Measurements from ENCODE around the gene CCDC137. TPM values are rescaled to one million over a fixed set of nuclear protein-coding genes. Genes with fewer than 3 reads are reported as not detected.
A peak's percentile ranks its signal among the peaks of the same experiment; 100 is the strongest.

The CCDC137 gene
- total and polyA plus RNA-seq, 2 experiments from 2014 or later: 11.7 to 22.8 TPM

GRCh38 chr17:81713556-81714411, 47.2 kb downstream of the CCDC137 start:
- H4K20me1 ChIP-seq (ENCODE audit: insufficient read depth): no peaks in the 10 kb centered on the region
- H3K9ac ChIP-seq: peak overlapping the region; percentile 63; the same call in 1 of the 2 replicates
- H3K27me3 ChIP-seq (replicated peaks; ENCODE audit: insufficient read depth): no peaks in the 10 kb centered on the region
- WGBS, 2 experiments (ENCODE audit: low coverage in 1 of 2, low lambda C conversion rate in 2 of 2, missing lambda C conversion rate in 2 of 2): 84 to 85% methylated on average over 29 to 36 of the region's 36 CpGs
- DNase-seq: no peak
- TF ChIP-seq EZH2 (IDR thresholded peaks at IDR 0.05; ENCODE audit: insufficient read depth, poor library complexity, severe bottlenecking): no peak
- no peak for TF ChIP-seq EZH2phosphoT487 (IDR thresholded peaks at IDR 0.05; ENCODE audit: insufficient read depth, low read depth)
- H3K4me3 ChIP-seq: no peak overlapping the region
- in situ Hi-C loops (cut with MboI): no loop called here
- H3K4me2 ChIP-seq (ENCODE audit: unreplicated experiment): no peak overlapping the region
- no peaks in the 10 kb centered on the region for H3K9me3 ChIP-seq (ENCODE audit: low read depth)
- H3K9me2 ChIP-seq (ENCODE audit: insufficient read depth): no peaks in the 10 kb centered on the region
- H3K36me3 ChIP-seq (ENCODE audit: low read depth): no peaks in the 10 kb centered on the region
- H3F3A ChIP-seq (ENCODE audit: insufficient read depth): no peaks in the 10 kb centered on the region
- H3K79me2 ChIP-seq (ENCODE audit: insufficient read depth): no peaks in the 10 kb centered on the region
- H3K27ac ChIP-seq: no peak overlapping the region
- H2AFZ ChIP-seq: no peak overlapping the region
- peaks cover 16% of the 10 kb centered on the region for H3K4me1 ChIP-seq (ENCODE audit: insufficient read depth)

- in situ Hi-C loops (cut with MboI): no loop called here
- Histone ChIP-seq H3K27me3 (replicated peaks; ENCODE audit: insufficient read depth) (no peaks in the 10 kb centered on the region), H3K9me2 (ENCODE audit: insufficient read depth) (no peaks in the 10 kb centered on the region), H3K79me2 (ENCODE audit: insufficient read depth) (no peaks in the 10 kb centered on the region), H3K9ac (no peak overlapping the region), H2AFZ (no peak overlapping the region), H3K27ac (no peak overlapping the region), H3K4me1 (ENCODE audit: insufficient read depth) (peaks cover 16% of the 10 kb centered on the region), H3K9me3 (ENCODE audit: low read depth) (no peaks in the 10 kb centered on the region), H3K36me3 (ENCODE audit: low read depth) (no peaks in the 10 kb centered on the region), H3F3A (ENCODE audit: insufficient read depth) (no peaks in the 10 kb centered on the region), H4K20me1 (ENCODE audit: insufficient read depth) (no peaks in the 10 kb centered on the region), H3K4me2 (ENCODE audit: unreplicated experiment) (no peak overlapping the region), H3K4me3 (no peak overlapping the region)
- no peak for TF ChIP-seq EZH2 (IDR thresholded peaks at IDR 0.05; ENCODE audit: insufficient read depth, poor library complexity, severe bottlenecking)
- no peak for TF ChIP-seq EZH2phosphoT487 (IDR thresholded peaks at IDR 0.05; ENCODE audit: insufficient read depth, low read depth)
- 95 to 96% methylated on average over 37 to 39 of the region's 39 CpGs for WGBS, 2 experiments (ENCODE audit: low coverage in 1 of 2, low lambda C conversion rate in 2 of 2, missing lambda C conversion rate in 2 of 2)
- DNase-seq: no peak
Measured at GRCh38 chr17:81714412-81715106, 48.0 kb downstream of the CCDC137 start.

- no peak for DNase-seq
- Histone ChIP-seq H3K4me3 (no peak overlapping the region), H4K20me1 (ENCODE audit: insufficient read depth) (no peaks in the 10 kb centered on the region), H3K27me3 (replicated peaks; ENCODE audit: insufficient read depth) (no peaks in the 10 kb centered on the region), H3K36me3 (ENCODE audit: low read depth) (no peaks in the 10 kb centered on the region), H3F3A (ENCODE audit: insufficient read depth) (no peaks in the 10 kb centered on the region), H3K9me2 (ENCODE audit: insufficient read depth) (no peaks in the 10 kb centered on the region), H3K9me3 (ENCODE audit: low read depth) (no peaks in the 10 kb centered on the region), H3K4me1 (ENCODE audit: insufficient read depth) (peaks cover 16% of the 10 kb centered on the region), H2AFZ (no peak overlapping the region), H3K27ac (no peak overlapping the region), H3K4me2 (ENCODE audit: unreplicated experiment) (no peak overlapping the region), H3K9ac (no peak overlapping the region), H3K79me2 (ENCODE audit: insufficient read depth) (no peaks in the 10 kb centered on the region)
- TF ChIP-seq EZH2 (IDR thresholded peaks at IDR 0.05; ENCODE audit: insufficient read depth, poor library complexity, severe bottlenecking) (no peak), EZH2phosphoT487 (IDR thresholded peaks at IDR 0.05; ENCODE audit: insufficient read depth, low read depth) (no peak)
- in situ Hi-C loops (cut with MboI): no loop called here
- 95 to 97% methylated on average over 15 to 31 of the region's 32 CpGs for WGBS, 2 experiments (ENCODE audit: low coverage in 1 of 2, low lambda C conversion rate in 2 of 2, missing lambda C conversion rate in 2 of 2)
Measured at GRCh38 chr17:81715107-81715871, 48.8 kb downstream of the CCDC137 start.
